Activated T-cell treated with anti-CD3 and anti-CD28 coated beads, Interleukin-2, amount 50 U/mL, for 48 hours (primary cell): Measurements from ENCODE around the gene ADAM12.
"Not testable (repeated sequence)": the region's sequence is repeated elsewhere in the genome, so short reads cannot be mapped to it uniquely, and the experiment has no call there.

Experiments used
- DNase-seq, 2 experiments: peaks; one replicate each; pipeline ENCODE4 v3.0.0-alpha.2; 2020

Gene ADAM12

GRCh38 chr10:126373147-126373546 is 15.1 kb downstream of the ADAM12 start:
- DNase-seq, result no peak

GRCh38 chr10:126372396-126372795 is 15.9 kb downstream of the ADAM12 start:
- DNase-seq, result no peak

GRCh38 chr10:126369125-126369710 is 19.1 kb downstream of the ADAM12 start:
- DNase-seq, result no peak

GRCh38 chr10:126357169-126357568 is 31.1 kb downstream of the ADAM12 start:
- DNase-seq, result no peak

- DNase-seq, result no peak
These were observed 34.6 kb downstream of the ADAM12 start for GRCh38 chr10:126353666-126354065.

- no peak for DNase-seq
These were observed 35.8 kb downstream of the ADAM12 start for GRCh38 chr10:126352453-126352852.

GRCh38 chr10:126351021-126351420 is 37.3 kb downstream of the ADAM12 start:
- DNase-seq, result no peak

GRCh38 chr10:126350216-126350992 is 37.9 kb downstream of the ADAM12 start:
- no peak for DNase-seq

GRCh38 chr10:126349676-126350075 is 38.6 kb downstream of the ADAM12 start:
- no peak for DNase-seq

- DNase-seq, result no peak
These were observed 39.2 kb downstream of the ADAM12 start for GRCh38 chr10:126349101-126349500.

- DNase-seq, result not testable (repeated sequence)
These were observed 44.8 kb downstream of the ADAM12 start for GRCh38 chr10:126343496-126343895.

GRCh38 chr10:126342680-126343079 is 45.6 kb downstream of the ADAM12 start:
- DNase-seq, result no peak

- DNase-seq, result no peak
These were observed 46.8 kb downstream of the ADAM12 start for GRCh38 chr10:126341491-126341890.

GRCh38 chr10:126337251-126337810 is 50.9 kb downstream of the ADAM12 start:
- DNase-seq, result no peak

- DNase-seq, result no peak
These were observed 51.5 kb downstream of the ADAM12 start for GRCh38 chr10:126336801-126337200.

GRCh38 chr10:126334272-126334671 is 54.0 kb downstream of the ADAM12 start:
- DNase-seq, result no peak

GRCh38 chr10:126332576-126332975 is 55.7 kb downstream of the ADAM12 start:
- no peak for DNase-seq

GRCh38 chr10:126331101-126331500 is 57.2 kb downstream of the ADAM12 start:
- no peak for DNase-seq

GRCh38 chr10:126324826-126325225 is 63.5 kb downstream of the ADAM12 start:
- DNase-seq, result no peak

GRCh38 chr10:126321440-126321839 is 66.8 kb downstream of the ADAM12 start:
- DNase-seq, result no peak

GRCh38 chr10:126317751-126318150 is 70.5 kb downstream of the ADAM12 start:
- DNase-seq, result no peak

- DNase-seq, result no peak
These were observed 72.6 kb downstream of the ADAM12 start for GRCh38 chr10:126315494-126316177.

GRCh38 chr10:126314863-126315493 is 73.3 kb downstream of the ADAM12 start:
- DNase-seq, result no peak
